GM12892 (cell line): Measurements from ENCODE around the gene AMBRA1.

Source experiments
- POLR2A ChIP-seq: IDR thresholded peaks from 2 replicates; pipeline ENCODE4 v1.6.1; 2011; ENCODE audit warnings: low read depth, low read length, control low read depth
- POLR2AphosphoS5 ChIP-seq: IDR thresholded peaks from 2 replicates; pipeline ENCODE4 v1.6.1; 2011; ENCODE audit warnings: low read depth, low read length, control low read depth
- TAF1 ChIP-seq: IDR thresholded peaks from 2 replicates; pipeline ENCODE4 v1.6.1; 2011; ENCODE audit warnings: low read depth, mild to moderate bottlenecking, control low read depth, low read length, borderline replicate concordance

GRCh38 chr11:46611526-46612304, 17.9 kb upstream of the AMBRA1 start:
- no peak for TF ChIP-seq POLR2AphosphoS5
- TF ChIP-seq TAF1 = no peak
- TF ChIP-seq POLR2A = no peak
